Stimulated activated naive CD4-positive, alpha-beta T cell treated with Interleukin-2 at 50 U/mL for 16 hours (primary cell): ENCODE measurements around the gene CORO6.

ENCODE experiments used
- DNase-seq: peaks from one replicate; lab custom pipeline; 2025; lab: John Stamatoyannopoulos, UW

CORO6 gene

DNA sequence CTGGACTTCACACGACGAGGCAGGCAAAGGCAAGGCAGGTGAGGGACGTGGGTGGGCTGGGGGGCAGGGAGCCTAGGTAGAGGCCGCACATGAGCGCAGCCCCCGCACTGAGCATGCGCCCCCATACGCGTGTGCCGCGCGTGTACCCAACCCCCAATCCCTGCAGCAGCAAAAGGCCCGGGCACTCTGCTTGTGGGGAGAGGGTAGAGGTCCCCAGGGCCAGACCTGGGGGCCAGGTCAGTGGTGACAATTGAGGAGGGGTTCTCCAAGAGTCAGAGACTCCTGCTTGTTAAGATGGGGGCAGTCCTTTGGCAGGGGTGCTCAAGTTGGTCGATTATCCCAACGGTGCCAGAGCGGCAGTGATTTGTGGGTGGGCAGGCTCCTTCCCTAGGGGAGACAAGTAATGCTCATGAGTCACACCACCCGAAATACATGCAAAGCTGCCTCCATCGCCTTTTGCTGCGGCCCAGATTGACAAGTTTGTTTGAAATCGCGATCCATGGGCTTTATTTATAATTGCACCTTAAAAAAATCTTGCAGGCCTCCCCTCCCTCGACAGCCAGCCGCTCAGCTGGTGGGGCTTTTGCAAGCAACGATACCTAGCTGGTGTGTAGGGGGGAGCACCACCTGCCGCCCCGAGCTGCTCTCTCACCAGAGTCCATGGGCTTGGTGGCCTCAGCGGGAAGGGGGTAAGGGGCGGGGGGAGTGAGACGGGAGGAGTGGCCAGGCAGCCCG lies 32.1 kb downstream of the CORO6 start:
- DNase-seq, result no peak

DNA sequence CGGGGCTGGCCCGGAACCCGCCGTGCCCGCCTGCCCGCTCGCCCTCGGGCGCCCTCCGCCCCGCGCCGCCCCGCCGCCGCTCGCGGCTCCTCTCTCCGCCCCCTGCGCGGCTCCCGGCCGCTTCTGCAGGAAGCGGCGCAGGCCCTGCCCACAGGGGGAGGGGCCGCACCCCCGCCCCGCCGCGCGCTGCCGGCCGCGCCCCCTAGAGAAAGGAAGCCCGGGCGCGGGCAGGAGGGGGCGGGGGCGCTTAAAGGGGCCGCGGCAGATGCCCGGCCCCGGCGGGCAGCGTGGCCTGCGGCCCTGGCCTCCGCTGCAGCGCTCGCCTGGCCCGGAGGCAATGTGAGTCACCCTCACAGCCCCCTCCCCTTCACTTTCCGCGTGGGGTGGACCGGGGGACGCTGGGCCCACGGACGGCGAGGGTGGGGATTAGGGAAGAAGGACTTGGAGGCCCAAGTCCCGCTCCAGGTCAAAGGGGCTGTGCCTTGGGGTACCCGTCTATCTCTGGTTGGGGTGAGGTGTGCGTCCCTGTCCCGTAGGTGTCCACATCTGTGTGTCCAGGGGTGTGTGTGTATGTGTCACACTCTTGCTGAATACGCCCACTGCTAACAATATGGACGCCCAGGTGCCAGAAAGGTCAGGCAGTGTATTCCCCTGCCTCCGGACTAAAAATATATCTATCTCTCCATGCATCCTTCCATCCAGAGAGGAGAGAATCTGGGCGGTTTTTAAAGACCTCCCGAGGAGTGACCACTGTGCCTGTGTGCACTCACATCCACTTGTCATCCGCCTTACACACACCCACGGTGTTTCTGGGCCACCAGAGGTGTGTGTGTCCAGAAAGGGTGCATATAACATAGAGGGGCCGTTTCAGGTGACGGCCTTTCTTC lies 32.9 kb downstream of the CORO6 start, which contains the start of gene GIT1:
TSS of gene GIT1 (minus strand) at position 125 of the 887 bp plus-strand sequence. CDS start 270 bp downstream, outside the sequence.
- DNase-seq, result peak; percentile 77

DNA sequence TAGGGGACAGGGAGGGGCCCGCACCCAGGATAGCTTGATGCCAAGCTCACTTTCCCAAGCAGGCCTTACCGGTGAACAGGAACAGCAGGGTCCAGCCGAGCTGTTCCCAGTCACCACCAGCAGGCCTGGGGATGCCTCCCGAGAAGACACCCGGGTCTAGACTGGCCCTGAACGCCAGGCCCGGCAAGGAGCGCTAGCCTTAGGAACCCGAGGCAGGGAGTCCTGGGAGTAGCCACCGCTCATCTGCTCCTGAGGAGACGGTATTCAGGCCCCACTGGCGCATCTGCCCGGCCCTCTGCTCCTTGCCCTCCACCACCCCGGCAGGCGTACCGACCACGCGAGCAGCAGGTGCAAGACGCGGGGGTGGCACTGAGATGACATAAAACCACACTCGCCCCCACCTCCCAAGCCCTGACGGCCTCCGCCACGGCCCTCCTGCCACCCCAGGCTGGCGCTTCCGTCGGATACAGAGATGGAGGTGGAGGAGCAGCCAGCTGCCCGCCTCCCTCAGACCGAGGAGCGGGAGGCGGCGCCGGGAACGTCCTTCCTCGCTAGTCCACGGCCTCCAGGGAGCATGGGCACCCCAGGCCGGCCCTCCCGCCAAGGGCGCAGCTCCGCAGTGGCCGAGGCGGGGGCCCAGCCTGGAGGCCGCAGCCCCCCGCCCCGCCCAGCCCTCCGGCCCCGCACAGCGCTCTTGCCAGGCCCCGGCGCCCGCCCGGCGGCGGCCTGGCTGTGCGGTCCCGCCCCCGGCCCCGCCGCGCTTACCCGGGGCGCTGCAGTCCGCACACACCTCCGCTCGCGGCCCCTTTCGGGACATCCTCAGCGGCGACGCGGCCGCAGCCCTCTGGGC lies 33.9 kb downstream of the CORO6 start:
- DNase-seq, result peak; percentile 57

DNA sequence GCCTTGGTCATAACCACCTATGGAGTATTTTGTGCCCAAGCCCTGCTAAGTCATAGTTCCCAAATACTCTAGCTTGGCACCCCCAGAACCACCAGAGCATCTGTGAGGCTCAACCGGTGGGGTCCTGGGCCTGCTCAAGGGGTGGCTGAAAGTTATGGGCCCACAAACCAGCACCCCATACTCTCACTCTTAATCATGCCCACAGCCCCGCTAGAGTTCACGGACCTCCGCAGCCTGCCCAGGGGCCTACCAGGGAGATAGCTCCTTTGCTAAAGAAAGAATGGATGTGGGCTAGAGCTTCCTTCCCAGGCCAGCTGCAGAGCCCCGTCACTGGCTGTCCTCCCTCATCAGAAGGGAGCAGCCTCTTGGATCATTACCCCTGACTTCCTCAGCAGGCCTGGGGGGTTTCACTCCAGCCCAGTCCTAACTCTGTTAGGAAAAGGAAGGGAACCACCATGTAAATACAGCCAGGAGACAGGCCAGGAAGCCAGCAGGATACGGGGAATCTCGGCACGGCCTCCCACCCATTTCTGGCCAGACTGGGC lies 34.6 kb downstream of the CORO6 start:
- DNase-seq, result no peak

DNA sequence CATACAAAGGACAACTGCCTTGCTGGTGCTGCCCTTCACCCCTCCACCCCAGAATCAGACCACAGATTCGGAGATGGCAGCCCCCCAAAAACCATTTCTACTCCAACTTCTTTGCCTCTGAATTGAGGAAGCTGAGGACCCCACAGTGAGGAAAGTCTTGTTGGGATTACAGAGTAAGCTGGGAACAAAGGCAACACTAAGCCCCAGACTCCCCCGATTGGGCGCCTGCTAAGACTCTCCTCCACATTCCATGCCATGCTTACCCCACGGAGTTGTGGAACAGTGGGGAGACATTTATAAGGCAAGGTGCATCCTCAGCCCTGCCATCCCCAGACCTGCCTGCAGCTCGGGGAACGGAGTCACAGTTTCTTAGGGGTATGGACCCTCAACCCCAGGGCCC lies 35.1 kb downstream of the CORO6 start:
- DNase-seq, result no peak

DNA sequence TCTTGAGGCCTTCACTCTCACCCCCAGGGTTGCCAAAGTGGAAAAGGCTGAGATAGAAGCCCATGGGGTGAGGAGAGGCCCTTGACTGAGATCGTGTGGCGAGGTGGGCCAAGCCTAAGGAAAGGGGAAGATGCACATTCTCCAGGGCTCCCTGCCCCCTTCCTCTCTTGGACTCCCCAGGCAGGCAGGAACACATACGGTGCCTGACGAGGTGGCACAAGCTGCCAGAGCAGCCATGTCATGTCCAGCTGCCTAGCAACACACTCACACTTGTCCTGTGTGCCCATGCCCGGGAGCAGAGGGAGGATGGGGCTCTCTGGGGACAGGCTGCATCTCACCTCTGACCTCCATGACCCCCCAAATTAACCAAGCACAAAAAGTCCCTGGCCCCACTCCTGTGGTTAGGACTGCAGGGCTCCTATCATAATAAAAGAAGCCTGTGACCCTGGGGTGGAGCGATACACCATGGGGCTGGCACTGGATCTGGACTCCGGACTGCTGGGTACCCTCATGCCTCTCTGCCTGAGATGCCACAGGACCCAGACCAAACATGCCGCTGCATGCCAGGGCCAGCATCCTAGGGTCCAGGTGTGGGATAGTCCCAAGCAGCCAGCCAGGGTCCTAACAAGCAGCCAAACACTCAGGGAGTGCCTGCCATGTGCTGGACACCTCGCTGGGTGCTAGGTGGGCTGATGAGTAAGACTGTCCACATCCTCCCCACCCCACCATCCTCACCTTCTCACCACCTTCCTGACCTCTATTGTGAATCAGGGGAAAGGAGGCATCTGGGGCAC lies 35.8 kb downstream of the CORO6 start:
- no peak for DNase-seq

DNA sequence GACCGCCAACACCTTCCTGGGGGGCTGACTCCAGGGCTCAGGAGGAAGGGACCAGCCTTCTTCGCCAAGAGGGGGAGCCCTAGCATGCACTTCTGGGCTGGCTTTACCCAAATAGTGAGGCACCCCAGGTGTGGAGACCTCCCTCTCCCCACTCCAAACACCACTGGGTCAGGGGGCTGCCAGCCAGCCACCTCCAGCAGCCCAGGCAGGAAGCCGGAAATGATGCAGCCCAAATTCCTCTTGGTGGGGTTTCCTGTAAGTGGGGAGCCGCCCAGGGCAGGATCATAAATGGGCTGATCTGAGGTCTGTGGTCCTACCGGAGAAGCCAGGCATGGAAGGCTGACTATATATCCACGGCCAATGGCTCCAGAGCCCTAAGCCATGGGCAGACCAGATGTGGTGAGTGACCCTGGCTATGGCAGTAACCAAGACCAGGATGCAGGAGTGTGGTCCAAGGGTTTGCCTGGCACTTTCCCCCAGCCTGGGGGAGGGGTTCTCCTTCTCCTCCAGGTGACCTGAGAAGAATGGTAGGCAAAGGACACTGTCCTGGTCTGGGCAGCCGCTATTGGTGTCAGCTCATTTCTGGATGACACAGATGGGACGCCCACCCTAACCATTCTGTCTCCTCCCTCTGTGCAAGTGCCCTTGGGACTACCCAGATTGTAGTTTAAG lies 37.5 kb downstream of the CORO6 start:
- DNase-seq, result peak; percentile 29

DNA sequence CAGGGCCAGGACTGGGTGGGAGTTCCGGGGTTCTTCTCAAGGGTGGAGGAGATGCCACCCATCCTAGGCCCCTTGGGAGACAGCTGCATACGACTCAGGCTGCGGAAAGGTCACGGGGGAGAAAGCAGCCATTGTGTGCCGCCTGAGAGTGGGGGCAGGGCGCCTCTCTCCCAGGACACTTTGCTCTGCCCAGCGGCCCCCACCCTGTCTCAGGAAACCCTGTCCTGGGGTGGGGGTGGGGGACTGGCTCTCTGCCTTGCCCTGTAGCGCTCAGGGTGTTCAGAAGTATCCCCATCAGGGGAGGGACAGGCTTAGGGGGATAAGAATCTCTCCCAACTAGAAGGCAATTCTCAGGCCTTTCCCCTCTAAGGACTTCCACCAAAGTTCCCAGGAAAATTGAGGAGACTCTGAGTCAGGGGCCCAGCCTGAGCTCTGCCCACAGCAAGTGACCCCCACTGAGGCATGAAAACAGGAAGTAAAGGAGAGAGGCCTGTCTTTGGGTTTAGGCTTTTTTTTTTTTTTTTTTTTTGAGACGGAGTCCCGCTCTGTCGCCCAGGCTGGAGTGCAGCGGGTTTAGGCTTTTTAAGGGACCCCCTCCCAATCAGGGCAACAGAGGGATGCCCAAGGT lies 38.1 kb downstream of the CORO6 start:
- DNase-seq, result no peak

DNA sequence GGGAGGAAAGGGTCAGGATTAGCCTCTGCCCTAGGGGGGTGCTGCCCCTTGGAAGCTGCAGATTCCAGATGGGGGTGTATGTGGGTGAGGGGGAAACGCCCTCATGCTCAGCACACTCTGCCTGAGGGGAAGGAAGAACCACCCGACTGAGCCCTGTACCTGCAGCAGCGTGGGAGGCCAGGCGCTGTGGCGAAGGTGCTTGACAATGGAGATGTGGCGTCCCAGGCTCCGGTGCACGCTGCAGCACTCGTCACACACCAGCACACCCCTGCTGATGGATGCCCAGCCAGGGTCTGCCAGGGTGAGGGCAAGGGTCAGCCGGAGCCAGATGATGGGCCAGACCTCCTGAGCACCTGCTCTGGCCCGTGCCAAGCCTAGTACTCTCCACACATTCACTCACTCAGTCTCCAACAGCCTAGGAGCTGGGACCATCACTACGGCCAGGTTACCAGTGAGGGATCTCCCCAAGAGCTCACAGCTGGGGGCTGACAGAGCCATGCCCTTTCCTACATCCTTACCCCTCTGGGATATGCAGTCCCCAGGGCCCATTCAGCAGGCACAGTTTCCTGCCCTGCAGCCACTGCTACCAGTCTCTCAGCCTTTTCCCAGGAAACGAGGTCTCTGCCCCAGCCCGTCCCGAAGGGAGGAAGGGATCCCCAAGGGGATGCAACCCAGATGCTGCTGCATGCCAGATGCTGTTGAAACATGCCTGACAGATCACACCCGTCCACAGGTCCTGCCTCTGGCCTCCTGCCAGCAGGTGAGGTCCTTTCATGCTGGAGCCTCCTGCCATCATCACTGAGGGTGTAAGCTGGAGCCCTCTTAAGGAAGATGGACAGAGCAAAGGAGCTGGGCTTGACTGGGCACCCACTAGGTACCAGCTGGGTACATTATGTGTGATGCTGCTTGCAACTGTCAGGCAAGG lies 39.1 kb downstream of the CORO6 start:
- DNase-seq, result no peak

DNA sequence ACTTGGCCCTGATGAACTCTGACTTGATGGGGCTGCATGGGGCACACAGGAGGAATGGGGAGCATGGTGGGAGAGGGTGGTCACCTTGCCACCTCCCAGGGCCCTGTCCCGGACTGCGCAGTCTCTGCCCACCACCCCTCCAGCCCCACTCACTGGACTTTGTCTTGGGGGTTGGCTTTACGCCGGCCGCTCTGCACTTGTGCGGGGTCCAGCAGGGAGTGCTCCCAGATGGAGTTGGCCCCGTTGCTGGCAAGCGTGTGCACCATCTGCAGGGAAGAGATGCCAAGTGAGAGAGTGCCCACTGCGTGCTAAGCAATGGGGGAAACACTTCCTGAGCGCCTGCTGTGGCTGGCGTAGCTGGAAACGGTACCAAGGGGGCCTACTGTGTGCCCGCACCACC lies 39.9 kb downstream of the CORO6 start:
- DNase-seq, result no peak

DNA sequence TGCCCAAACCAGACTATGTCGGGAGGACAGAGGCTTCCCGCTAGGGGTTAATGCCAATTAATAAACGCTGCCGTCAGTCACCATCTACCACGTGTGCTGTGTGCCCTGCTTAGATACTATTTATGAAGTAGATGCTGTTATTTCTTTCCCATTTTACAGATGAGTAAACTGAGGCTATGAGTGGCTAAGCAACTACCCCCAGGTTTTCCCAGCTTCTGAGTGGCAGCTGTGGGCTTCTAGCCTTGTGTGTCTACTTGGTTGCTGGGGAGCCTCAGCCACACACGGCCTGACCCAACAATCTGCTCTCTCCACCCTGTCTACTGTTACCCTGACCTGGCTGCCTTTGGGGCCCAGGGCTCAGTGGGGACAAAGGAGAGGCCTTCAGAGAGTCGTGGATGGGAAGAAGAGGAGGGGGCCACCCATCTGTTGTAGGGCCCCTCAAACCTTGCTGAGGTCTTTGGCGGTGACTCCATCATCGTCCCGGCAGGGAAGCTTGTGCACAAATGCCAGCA lies 40.4 kb downstream of the CORO6 start:
- no peak for DNase-seq

DNA sequence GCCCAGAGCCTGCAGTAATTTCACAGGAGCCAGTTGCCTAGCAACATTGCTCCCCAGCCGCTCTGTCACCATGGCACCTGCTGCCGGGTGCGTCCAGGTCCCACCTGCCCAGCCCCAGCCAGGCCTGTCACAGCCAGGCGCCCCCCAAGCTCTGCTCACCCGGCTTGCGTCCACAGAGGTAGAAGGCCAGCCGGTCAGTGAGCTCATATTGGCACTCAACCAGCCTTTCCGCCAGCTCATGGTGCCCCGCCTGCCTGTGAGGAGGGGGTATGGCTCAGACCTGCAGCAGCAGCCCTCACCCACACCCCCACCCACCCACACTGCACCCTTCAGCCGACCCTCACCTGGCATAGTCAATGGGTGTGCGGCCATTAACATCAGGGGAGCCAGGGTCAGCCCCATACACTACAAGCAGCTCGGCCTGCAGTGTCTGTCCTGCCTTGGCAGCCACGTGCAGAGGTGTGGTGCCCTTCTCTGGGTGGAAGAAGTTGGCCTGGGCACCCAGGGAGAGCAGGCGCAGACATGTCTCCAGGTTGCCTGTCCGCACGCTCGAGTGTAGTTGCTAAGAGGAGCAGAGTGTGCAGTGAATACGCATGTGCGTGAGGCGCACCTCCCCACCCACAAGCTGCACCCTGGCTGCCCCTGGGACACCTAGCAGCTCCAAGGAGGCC lies 41.0 kb downstream of the CORO6 start:
- no peak for DNase-seq

DNA sequence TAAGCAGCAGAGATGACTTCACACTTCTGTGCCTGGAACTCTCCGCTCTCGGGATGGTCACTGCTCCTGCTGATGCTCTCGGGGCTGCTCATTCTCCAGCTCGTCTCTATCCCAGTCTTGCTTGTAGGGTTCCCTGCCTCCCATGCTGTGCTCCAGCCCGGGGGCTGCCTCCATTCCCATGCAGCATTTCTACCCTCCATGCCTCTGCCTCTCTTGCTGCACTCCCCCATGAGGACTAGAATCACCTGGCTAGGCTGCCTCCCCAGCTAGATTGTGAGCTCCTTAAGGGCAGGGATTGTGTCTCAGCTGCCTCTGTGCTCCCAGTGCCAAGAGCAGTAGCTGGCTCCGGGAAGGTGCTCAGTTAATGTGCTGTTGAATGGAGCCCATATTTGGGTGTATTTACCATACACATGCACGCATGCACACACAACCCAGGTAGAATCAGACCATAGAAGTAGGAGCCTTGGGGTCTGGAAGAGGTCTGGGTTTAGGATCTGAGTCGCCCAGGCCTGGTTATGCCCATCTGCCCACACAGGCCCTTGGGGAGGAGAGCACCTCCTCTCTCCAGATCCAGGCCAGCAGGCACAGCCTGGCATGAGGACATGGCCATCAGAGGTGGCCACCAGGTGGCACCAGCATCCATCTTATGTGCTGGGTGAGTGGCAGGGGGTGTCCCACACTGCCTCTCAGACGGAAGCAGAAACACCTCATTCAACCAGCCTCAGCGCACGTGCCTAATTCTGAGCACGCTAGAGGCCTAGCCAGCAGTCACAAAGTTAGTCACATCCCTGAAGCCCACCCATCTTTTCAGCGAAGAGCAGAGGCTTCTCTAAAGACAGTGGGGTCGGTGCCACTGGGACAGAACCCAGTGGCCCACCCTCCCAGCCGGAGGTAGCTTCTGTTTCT lies 42.6 kb downstream of the CORO6 start:
- DNase-seq, result peak; percentile 87

DNA sequence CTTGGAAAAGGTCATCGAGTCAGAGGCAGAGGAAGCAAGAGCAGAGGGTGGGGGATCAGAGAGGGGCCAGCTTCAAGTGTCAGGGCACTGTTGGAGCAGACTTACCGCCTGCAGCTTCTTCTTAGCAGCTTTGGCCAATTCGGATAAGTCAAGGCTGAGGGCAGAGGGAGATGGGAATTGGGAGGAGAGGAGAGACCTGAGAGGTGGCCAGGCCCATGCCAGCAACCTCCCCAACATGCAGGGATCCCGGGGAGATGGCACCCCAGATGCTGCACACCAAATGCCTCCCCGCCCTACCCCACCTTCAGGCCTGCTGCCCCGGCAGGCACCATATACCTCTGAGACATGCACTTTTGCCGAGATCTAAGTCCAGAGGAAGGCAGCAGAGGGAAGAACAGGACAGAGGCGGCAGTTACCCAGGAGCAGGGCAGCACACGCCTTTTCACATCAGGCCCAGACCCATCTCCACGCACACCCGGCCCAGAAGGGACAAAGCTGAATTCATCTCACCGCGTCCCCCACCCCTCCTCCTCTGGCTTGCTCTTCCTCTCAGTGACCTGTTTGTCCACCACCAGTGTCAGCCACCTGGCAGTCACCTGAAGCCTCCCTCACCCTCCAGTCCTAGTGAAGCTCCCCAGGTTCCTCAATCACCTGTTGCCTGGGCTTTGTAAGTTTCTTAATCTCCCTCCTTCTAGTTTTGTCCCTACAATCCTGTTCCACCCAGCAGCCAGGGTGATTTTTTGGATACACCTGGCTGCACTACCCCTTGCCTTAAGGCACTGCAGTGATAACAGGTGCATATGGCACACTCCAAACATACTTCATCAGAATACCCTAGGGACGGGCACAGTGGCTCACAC lies 43.9 kb downstream of the CORO6 start:
- no peak for DNase-seq

DNA sequence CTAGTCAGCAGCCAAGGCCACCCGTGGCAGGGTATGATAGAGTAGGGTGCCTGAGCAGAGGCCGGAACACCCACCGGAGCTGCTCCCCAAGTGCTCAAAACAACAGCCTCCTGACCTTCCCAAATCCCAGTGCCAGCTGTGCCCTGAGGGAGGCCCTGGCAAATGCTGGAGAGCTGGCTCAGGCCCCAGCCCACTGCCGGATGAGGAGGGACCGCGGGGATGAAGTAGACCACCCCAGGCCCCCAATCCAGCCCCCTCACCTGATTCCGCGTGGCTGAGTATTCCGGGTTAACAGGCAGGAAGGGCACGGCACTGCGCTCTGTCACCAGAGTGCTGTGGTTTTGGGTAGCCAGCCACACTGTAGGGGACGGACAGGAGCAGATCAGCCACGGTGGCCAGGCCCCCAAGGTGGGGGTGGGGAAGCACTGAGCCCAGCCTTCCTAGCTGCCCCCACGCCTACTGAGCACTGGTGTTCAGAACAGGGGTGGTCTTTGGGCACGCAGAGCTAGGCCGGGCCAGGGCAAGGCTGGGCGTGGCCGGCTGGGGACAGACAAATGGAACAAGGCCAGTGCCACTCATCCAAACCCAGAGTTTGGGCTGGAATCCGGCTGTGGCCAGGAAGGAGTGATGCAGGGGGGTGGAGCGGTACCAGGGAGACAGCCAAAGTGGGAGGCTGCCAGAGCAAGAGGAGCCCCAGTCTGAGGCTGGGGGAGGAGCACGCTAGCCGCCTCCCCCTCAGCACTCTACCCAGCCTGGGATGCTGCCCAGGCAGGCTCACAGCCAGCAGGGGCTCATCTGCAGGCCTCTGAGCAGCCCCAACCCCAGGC lies 45.1 kb downstream of the CORO6 start:
- DNase-seq, result no peak
